Activated CD4-positive, CD25-positive, alpha-beta regulatory T cell treated with anti-CD3 and anti-CD28 coated beads, Interleukin-2, amount 50 U/mL, for 24 hours (primary cell): ENCODE results near the gene PCDHGA1.
"Not testable (repeated sequence)": the region's sequence is repeated elsewhere in the genome, so short reads cannot be mapped to it uniquely, and the experiment has no call there.

Experiments
- ATAC-seq, 2 donors: fragments of 150-1000 bp; cut with Tn5 transposase; one replicate each; pipeline ENCODE4 v1.10.0; 2021; ENCODE audit warnings: mild to moderate bottlenecking in 1 of 2, moderate library complexity in 1 of 2

Gene PCDHGA1

GRCh38 chr5:141412854-141413539 lies 82.7 kb downstream of the PCDHGA1 start, which contains the start of gene PCDHGA10:
Gene PCDHGA10, plus strand, starts transcription at chr5:141412987. Its CDS starts 189 bp downstream, at chr5:141413176.
- ATAC-seq = peak; percentile 71 to 75

DNA sequence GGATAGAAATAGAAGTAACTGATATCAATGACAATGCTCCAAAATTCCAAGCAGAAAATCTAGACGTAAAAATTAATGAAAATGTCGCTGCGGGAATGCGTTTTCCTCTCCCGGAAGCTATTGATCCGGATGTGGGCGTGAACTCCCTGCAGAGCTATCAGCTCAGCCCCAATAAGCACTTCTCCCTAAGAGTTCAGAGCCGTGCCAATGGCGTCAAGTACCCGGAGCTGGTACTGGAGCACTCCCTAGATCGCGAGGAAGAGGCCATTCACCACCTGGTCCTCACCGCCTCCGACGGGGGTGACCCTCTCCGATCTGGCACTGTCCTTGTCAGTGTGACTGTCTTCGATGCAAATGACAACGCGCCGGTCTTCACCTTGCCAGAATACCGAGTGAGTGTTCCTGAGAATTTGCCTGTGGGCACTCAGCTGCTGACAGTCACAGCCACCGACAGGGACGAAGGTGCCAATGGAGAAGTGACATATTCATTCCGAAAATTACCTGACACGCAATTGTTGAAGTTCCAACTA lies 83.3 kb downstream of the PCDHGA1 start:
- no peak for ATAC-seq

- not testable (repeated sequence) for ATAC-seq
Measured at GRCh38 chr5:141414548-141415274, 84.4 kb downstream of the PCDHGA1 start.

DNA sequence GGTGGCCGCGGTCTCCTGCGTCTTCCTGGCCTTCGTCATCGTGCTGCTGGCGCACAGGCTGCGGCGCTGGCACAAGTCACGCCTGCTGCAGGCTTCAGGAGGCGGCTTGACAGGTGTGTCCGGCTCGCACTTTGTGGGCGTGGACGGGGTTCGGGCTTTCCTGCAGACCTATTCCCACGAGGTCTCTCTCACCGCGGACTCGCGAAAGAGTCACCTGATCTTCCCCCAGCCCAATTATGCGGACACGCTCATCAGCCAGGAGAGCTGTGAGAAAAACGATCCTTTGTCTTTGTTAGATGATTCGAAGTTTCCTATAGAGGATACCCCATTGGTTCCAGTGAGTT lies 84.9 kb downstream of the PCDHGA1 start:
- not testable (repeated sequence) for ATAC-seq

DNA sequence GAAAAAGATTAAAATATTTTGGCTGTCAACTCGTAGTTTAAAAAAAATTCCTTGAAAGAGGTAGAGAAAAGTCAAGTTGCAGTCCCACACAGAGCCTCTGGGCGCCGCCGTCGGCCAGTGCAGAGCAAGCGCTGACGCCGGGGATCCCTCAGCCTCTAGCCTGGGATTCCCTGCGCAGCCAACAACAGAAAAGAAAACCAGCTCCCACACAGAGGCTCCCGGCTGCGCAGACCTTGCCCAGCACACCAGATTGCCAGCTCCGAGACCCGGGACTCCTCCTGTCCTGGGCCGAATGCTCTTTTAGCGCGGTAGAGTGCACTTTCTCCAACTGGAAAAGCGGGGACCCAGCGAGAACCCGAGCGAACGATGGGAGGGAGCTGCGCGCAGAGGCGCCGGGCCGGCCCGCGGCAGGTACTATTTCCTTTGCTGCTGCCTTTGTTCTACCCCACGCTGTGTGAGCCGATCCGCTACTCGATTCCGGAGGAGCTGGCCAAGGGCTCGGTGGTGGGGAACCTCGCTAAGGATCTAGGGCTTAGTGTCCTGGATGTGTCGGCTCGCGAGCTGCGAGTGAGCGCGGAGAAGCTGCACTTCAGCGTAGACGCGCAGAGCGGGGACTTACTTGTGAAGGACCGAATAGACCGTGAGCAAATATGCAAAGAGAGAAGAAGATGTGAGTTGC lies 87.3 kb downstream of the PCDHGA1 start, which contains the start of gene PCDHGB7:
Gene PCDHGB7, plus strand, starts transcription at position 184 of the 679 bp plus-strand sequence. Its CDS starts 183 bp downstream, at position 367.
- ATAC-seq = peak; percentile 31 to 58

DNA sequence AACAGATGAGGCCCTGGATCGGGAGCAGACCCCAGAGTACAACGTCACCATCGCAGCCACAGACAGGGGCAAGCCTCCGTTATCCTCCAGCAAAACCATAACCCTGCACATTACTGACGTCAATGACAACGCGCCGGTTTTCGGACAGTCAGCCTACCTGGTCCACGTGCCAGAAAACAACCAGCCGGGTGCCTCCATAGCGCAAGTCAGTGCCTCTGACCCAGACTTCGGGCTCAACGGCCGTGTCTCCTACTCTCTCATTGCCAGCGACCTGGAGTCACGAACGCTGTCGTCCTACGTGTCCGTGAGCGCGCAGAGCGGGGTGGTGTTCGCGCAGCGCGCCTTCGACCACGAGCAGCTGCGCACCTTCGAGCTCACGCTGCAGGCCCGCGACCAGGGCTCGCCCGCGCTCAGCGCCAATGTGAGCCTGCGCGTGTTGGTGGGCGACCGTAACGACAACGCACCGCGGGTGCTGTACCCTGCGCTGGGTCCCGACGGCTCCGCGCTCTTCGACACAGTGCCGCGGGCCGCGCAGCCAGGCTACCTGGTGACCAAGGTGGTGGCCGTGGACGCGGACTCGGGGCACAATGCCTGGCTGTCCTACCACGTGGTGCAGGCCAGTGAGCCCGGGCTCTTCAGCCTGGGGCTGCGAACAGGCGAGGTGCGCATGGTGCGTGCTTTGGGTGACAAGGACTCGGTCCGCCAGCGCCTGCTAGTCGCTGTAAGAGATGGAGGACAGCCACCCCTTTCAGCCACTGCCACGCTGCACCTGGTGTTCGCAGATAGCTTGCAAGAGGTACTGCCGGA lies 89.0 kb downstream of the PCDHGA1 start:
- ATAC-seq = no peak

GRCh38 chr5:141420855-141421488 lies 90.7 kb downstream of the PCDHGA1 start, which contains the start of gene PCDHGA11:
Gene PCDHGA11, plus strand, starts transcription at chr5:141421051. Its CDS starts 177 bp downstream, at chr5:141421228.
- no peak for ATAC-seq

- no peak for ATAC-seq
Measured at GRCh38 chr5:141421489-141421855, 91.2 kb downstream of the PCDHGA1 start.

- ATAC-seq = no peak
Measured at GRCh38 chr5:141422742-141423291, 92.5 kb downstream of the PCDHGA1 start.

DNA sequence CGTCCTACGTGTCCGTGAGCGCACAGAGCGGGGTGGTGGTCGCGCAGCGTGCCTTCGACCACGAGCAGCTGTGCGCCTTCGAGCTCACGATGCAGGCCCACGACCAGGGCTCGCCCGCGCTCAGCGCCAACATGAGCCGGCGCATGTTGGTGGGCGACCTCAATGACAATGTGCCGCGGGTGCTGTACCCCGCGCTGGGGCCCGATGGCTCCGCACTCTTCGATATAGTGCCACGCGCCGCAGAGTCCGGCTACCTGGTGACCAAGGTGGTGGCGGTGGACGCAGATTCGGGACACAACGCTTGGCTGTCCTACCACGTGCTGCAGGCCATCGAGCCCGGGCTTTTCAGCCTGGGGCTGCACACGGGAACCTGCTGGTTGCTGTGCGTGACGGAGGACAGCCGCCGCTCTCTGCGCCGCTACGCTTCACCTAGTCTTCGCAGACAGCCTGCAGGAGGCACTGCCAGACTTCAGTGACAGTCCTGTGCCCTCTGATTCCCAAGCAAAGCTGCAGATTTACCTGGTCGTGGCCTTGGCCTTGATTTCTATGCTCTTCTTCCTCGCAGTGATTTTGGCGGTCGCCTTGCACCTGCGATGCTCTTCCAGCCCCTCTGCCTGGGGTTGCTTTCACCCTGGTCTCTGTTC lies 97.6 kb downstream of the PCDHGA1 start:
- no peak for ATAC-seq

DNA sequence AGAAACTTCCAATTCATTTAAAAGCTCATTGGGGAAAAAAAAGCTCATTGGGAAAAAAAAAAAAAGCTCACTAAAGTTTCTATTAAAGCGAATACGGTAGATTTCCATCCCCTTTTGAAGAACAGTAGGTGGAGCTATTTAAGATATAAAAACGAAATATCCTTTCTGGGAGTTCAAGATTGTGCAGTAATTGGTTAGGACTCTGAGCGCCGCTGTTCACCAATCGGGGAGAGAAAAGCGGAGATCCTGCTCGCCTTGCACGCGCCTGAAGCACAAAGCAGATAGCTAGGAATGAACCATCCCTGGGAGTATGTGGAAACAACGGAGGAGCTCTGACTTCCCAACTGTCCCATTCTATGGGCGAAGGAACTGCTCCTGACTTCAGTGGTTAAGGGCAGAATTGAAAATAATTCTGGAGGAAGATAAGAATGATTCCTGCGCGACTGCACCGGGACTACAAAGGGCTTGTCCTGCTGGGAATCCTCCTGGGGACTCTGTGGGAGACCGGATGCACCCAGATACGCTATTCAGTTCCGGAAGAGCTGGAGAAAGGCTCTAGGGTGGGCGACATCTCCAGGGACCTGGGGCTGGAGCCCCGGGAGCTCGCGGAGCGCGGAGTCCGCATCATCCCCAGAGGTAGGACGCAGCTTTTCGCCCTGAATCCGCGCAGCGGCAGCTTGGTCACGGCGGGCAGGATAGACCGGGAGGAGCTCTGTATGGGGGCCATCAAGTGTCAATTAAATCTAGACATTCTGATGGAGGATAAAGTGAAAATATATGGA lies 100.2 kb downstream of the PCDHGA1 start, which contains the start of gene PCDHGA12:
Gene PCDHGA12, plus strand, starts transcription at position 176 of the 782 bp plus-strand sequence. Its CDS starts 253 bp downstream, at position 429.
- no peak for ATAC-seq

GRCh38 chr5:141431286-141431685 lies 101.0 kb downstream of the PCDHGA1 start:
- no peak for ATAC-seq

DNA sequence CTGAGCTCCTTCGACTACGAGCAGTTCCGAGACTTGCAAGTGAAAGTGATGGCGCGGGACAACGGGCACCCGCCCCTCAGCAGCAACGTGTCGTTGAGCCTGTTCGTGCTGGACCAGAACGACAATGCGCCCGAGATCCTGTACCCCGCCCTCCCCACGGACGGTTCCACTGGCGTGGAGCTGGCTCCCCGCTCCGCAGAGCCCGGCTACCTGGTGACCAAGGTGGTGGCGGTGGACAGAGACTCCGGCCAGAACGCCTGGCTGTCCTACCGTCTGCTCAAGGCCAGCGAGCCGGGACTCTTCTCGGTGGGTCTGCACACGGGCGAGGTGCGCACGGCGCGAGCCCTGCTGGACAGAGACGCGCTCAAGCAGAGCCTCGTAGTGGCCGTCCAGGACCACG lies 102.0 kb downstream of the PCDHGA1 start:
- not testable (repeated sequence) for ATAC-seq

DNA sequence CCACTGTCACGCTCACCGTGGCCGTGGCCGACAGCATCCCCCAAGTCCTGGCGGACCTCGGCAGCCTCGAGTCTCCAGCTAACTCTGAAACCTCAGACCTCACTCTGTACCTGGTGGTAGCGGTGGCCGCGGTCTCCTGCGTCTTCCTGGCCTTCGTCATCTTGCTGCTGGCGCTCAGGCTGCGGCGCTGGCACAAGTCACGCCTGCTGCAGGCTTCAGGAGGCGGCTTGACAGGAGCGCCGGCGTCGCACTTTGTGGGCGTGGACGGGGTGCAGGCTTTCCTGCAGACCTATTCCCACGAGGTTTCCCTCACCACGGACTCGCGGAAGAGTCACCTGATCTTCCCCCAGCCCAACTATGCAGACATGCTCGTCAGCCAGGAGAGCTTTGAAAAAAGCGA lies 102.4 kb downstream of the PCDHGA1 start:
- not testable (repeated sequence) for ATAC-seq

- no peak for ATAC-seq
Measured at GRCh38 chr5:141434006-141434405, 103.7 kb downstream of the PCDHGA1 start.

DNA sequence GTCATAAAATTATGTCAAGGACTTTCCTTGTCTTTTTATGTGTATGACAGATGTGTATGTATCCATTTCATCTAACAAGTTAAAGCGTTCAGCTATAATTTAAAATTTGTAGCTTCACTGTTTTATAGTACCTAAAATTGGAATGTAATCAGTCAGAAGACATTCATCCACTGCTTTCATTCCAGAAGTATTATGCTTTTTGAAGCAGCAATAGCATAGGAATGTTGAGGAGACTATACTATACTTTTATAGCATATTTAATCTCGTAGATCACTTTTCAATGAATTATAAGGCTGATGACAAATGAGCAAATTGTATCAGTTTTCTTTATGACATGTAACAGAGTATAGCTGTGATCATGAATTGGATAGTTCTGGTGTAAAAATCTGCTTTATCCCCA lies 106.9 kb downstream of the PCDHGA1 start:
- no peak for ATAC-seq

DNA sequence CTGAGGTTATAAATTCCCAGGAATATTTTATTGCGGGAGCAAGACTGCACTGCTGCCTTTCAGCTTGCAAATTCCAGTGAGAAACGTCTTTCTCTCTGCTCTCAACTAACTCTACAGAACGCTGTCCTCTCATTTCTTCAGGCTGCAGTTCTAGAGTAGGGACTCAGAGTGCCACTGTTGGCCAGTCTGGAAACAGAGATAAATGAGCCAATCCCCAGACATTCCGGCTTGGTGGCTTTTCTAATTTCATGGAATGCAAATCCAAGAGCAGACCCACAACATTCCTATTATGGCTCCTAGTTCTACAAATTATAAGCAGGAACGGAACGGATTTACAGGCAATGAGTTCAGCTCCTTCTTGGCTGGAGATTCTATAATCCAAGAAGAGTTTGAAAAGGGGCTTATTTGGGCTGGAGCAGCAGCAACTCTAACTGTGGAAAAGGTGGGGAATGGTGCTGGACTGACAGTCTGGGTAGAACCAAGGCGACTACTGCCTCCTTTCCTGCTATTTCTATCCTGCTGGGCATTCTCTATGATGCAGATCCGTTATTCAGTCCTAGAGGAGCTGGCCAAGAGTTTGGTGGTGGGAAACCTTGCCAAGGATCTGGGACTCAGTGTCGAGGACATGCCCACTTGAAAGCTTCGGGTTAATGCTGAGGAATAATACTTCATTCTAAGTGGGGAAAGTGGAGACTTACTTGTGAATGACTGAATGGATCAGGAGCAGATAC lies 109.3 kb downstream of the PCDHGA1 start:
- ATAC-seq = no peak

DNA sequence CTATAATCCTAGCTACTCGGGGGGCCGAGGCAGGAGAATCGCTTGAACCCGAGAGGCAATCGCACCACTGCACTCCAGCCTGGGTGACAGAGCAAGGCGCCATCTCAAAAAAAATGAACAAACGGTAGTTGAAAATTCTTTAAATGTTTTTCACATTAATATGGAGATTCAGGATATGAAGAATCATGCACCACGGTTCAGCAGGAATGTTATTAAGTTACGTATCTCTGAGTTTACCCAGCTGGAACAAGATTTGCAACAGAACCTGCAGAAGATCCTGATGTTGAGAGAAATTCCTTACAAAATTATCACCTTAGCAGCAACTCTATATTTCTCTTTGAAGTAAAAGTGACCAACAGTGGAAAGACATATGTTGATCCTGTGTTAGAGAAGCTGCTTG lies 110.0 kb downstream of the PCDHGA1 start:
- no peak for ATAC-seq

- no peak for ATAC-seq
Measured at GRCh38 chr5:141441571-141442170, 111.4 kb downstream of the PCDHGA1 start.
